GM06990 (cell line): ENCODE measurements around the gene FBLL1.
"Not testable (repeated sequence)": the region's sequence is repeated elsewhere in the genome, so short reads cannot be mapped to it uniquely, and the experiment has no call there.

Experiments
- DNase-seq: peaks from one replicate; pipeline ENCODE4 v3.0.0-alpha.2; 2011; ENCODE audit not compliant: insufficient read length; ENCODE audit errors: extremely low read depth
- H3K27me3 ChIP-seq: replicated peaks from 2 replicates; pipeline ENCODE4 v1.6.0; 2011; ENCODE audit warnings: low read length; ENCODE audit not compliant: control insufficient read depth, insufficient read depth
- H3K36me3 ChIP-seq: 2 replicates; pipeline ENCODE4 v1.5.1; 2011; ENCODE audit warnings: low read length; ENCODE audit not compliant: control insufficient read depth, insufficient read depth
- H3K4me3 ChIP-seq: replicated peaks from 2 replicates; pipeline ENCODE4 v1.5.1; 2011; ENCODE audit warnings: low read depth, mild to moderate bottlenecking, control low read depth, low read length
- TF ChIP-seq, protein P1 (sequence below): IDR thresholded peaks from 2 replicates; pipeline ENCODE4 v1.5.1; 2011; ENCODE audit warnings: low read length, control low read depth, mild to moderate bottlenecking, inconsistent platforms; ENCODE audit not compliant: insufficient read depth, poor library complexity, severe bottlenecking

The FBLL1 gene

DNA sequence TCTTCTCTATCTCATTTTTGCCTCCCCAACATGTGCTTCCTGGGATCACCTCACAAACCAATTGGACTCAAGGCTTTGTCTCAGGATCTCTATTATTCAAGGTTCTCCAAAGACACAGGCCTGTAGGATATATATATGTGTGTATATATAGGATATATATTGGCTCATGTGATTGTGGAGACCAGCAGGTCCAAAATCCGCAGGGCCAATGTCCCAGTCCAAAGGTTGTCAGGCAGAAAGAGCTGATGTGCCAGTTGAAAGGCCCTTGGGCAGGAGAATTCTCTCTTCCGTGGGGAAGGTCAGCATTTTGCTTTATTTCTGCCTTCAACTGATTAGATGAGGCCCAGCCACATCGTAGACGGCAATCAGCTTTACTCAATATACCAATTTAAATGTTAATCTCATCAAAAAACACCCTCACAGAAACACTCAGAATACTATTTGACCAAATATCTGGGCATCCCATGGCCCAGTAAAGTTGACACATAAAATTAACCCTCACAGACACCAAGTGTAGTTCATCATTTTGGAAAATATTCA lies 1.3 kb upstream of the FBLL1 start:
- H3K4me3 ChIP-seq = no peak overlapping the region
- H3K27me3 ChIP-seq = no peaks in the 10 kb centered on the region
- TF ChIP-seq, protein P1, sequence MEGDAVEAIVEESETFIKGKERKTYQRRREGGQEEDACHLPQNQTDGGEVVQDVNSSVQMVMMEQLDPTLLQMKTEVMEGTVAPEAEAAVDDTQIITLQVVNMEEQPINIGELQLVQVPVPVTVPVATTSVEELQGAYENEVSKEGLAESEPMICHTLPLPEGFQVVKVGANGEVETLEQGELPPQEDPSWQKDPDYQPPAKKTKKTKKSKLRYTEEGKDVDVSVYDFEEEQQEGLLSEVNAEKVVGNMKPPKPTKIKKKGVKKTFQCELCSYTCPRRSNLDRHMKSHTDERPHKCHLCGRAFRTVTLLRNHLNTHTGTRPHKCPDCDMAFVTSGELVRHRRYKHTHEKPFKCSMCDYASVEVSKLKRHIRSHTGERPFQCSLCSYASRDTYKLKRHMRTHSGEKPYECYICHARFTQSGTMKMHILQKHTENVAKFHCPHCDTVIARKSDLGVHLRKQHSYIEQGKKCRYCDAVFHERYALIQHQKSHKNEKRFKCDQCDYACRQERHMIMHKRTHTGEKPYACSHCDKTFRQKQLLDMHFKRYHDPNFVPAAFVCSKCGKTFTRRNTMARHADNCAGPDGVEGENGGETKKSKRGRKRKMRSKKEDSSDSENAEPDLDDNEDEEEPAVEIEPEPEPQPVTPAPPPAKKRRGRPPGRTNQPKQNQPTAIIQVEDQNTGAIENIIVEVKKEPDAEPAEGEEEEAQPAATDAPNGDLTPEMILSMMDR = no peak
- H3K36me3 ChIP-seq = 0 out of 2 replicates have a peak, but pooled peaks cover 1% of the 10 kb centered on the region
- DNase-seq = no peak

- 0 out of 2 replicates have a peak, but pooled peaks cover 1% of the 10 kb centered on the region for H3K36me3 ChIP-seq
- no peaks in the 10 kb centered on the region for H3K27me3 ChIP-seq
- TF ChIP-seq, protein P1 = no peak
- DNase-seq = no peak
- no peak overlapping the region for H3K4me3 ChIP-seq
Measured at GRCh38 chr5:168529374-168530234, 499 bp downstream of the FBLL1 start.

DNA sequence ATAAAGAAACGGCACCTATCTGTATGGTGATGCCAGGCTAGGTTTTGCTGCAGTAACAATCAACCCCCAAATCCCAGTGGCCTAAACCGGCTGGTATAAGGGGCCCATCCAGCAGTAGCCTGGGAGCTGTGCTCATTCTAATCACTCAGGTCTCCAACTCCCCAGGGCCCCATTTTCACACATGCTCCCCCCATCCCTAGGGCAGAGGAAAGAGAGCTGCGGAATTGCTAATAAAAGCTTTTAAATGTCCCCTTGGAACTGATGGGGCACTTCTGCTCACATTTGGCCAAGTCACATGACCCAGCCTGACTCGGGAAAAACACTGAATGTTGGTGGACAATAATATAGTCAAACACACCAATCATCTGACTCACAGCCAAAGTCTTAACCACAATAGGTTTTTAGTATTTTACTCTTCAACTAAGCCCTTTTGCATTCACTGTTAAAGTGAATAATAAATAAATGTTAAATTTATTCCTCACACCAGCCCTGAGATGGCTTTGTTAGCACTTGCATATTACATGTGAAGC lies 1.6 kb downstream of the FBLL1 start:
- no peak for DNase-seq
- Histone ChIP-seq H3K27me3 (no peaks in the 10 kb centered on the region), H3K4me3 (no peak overlapping the region), H3K36me3 (0 out of 2 replicates have a peak, but pooled peaks cover 1% of the 10 kb centered on the region)
- TF ChIP-seq, protein P1 = no peak

- TF ChIP-seq, protein P1 = no peak
- Histone ChIP-seq H3K4me3 (no peak overlapping the region), H3K27me3 (no peaks in the 10 kb centered on the region), H3K36me3 (0 out of 2 replicates have a peak, but pooled peaks cover 1% of the 10 kb centered on the region)
- DNase-seq = no peak
Measured at GRCh38 chr5:168531191-168531590, 2.1 kb downstream of the FBLL1 start.

DNA sequence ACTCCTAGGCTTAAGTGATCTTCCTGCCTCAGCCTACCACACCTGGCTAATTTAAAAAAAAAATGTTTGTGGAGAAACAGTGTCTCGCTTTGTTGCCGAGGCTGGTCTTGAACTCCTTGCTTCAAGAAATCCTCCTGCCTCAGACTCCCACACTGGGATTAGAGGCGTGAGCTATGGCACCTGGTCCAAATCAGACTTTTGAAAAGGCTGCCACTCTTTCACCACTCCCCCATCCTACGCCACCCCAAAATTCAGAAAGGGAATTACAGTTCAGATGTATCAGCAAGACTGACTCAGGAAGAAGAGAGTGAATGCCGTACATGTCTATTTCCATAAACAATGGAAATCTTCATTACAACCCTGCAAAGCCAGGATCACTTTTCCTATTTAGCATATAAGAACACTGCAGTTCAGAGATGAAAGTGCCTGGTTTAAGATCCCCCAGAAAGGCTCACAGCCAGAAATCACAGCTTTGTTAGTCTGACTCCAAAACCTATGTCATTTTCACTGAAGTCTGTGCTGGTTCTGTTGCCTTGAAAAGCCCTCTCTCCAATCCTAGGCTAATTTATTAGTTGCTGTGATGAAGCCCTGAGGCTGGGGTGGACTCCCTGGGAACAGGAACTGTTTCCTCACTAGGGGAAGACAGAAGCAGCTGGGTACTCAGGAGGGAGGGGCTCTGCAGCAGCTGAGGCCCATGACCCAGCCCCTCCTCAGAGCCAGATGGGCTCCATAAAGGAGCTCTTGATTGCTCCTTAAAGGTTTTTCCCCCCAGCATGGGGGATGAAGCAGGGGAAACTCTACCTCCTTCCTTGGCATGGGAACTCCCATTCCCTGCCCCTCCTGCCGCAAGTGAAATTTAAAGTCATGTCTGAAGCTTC lies 3.1 kb downstream of the FBLL1 start:
- TF ChIP-seq, protein P1 = no peak
- no peak for DNase-seq

GRCh38 chr5:168534351-168534750 lies 5.2 kb downstream of the FBLL1 start:
- not testable (repeated sequence) for H3K4me3 ChIP-seq, H3K27me3 ChIP-seq, H3K36me3 ChIP-seq, DNase-seq

More for the DNA sequence above, 3.1 kb downstream of the FBLL1 start:
- no peak overlapping the region for H3K4me3 ChIP-seq
- no peaks in the 10 kb centered on the region for H3K27me3 ChIP-seq
- H3K36me3 ChIP-seq = 0 out of 2 replicates have a peak, but pooled peaks cover 1% of the 10 kb centered on the region
